ENCODE measurements around the gene MDFIC. TPM values are rescaled to one million over a fixed set of nuclear protein-coding genes. Genes with fewer than 3 reads are reported as not detected.

The MDFIC gene
- total RNA-seq, 1 donor from 2014 or later, result 81.9 TPM

- intact Hi-C loops (cut with micrococcal nuclease), result no loop called here
These were observed 111.1 kb downstream of the MDFIC start for GRCh38 chr7:115032715-115033703.

DNA sequence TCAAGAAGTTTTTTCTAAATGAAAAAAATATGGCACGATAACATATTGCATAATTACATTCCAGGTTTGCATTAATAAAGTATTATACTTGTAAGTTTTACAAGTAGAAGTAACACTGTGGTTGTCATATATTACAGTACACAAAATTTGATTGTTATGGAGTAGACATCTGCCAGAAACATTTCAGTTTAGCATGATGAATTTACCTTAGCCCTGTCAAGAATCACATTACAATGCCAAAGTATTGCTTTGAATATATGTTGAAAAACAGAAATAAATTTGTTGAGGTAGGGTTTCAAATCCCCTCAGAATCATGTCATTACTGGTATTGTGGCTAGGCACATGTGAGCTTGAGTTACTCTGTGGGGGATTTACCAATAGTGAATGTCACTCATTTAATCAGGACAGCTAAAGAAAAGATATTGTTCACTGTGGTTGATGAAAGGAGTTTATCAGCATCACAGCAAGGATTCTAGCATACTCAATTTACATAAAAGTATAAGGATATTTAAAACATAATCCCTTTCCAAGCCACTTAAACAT lies 112.1 kb downstream of the MDFIC start:
- intact Hi-C loops (cut with micrococcal nuclease), result no loop called here

GRCh38 chr7:115034515-115034914 lies 112.6 kb downstream of the MDFIC start:
- intact Hi-C loops (cut with micrococcal nuclease), result no loop called here

GRCh38 chr7:115037128-115037802 lies 115.4 kb downstream of the MDFIC start:
- intact Hi-C loops (cut with micrococcal nuclease), result loop anchor here (2.0 kb wide), 1 partner anchor 14 kb away; no protein-coding TSS in a partner anchor

DNA sequence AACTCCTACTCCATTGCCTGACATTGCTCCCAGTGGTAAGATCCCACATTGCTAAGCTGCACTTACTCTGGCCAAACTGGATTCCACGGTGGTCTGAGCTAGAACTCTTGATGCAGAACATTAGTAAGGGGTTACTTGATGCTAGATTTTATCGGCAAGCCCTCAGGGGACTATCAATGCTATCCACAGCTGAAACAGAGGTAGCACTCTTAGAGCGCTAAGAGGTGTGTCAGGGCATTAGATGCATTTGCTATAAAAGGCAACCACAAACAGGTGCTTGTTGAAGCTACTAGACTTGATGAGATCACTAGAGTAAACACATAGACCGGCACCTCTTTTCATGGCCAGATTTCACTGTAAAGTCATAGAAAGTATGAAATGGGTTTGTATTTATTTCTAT lies 116.3 kb downstream of the MDFIC start:
- intact Hi-C loops (cut with micrococcal nuclease), result no loop called here

DNA sequence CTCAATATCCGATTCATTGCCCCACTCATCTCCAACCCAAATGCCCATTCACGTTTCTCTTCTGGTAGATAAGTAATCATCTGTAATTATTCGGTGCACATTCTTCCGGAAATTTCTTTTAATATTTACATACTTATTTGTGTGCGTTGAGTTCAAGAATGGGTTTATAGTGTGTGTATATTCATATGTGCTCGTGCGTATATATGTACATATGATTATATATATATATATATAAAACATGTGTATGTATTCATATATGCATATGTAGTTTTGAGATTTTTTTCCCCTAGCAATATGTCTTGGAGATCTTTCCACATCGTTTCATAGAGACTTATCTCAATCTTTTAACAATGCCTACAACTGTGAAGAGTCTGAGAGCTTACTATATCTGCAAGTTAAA lies 118.2 kb downstream of the MDFIC start:
- intact Hi-C loops (cut with micrococcal nuclease), result no loop called here

- intact Hi-C loops (cut with micrococcal nuclease), result no loop called here
These were observed 118.6 kb downstream of the MDFIC start for GRCh38 chr7:115040495-115040894.

DNA sequence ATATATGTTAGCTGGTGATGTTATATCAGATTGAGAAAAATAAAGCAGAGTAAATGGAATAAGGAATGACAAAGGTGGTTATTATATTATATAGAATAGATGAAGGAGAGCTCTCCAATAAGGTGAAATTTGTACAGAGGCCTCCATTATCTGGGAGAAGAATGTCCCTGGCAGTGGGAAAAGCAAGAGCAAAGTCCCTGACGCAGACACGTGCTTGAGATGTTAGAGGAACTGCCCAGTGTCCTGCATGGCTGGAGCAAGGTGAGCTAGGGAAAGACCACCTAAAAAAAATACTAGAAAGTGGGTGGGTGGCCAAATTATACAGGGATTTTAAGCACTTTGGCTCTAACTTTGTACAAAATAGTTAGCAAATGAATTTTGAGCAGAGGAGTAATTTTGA lies 120.7 kb downstream of the MDFIC start:
- intact Hi-C loops (cut with micrococcal nuclease), result no loop called here

DNA sequence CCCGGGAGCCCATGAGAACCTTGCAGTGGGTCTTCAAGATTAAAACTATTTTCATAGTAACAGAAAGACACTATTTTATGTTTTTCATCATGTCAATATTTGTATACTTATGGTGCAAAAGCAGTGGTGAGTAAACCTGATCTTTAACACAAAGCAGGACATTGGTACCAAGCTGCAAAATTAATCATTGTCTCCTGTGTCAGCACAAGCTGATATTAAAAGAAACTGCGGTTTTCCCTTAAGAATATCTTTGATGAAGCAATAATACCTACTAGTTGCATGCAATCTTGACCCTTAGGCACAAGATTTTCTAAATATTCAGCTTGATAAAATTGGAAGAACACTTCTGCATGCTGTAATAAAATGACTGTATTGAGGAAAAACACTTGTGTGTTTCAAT lies 121.7 kb downstream of the MDFIC start:
- intact Hi-C loops (cut with micrococcal nuclease), result no loop called here

- intact Hi-C loops (cut with micrococcal nuclease), result no loop called here
These were observed 122.3 kb downstream of the MDFIC start for GRCh38 chr7:115044224-115044623.

DNA sequence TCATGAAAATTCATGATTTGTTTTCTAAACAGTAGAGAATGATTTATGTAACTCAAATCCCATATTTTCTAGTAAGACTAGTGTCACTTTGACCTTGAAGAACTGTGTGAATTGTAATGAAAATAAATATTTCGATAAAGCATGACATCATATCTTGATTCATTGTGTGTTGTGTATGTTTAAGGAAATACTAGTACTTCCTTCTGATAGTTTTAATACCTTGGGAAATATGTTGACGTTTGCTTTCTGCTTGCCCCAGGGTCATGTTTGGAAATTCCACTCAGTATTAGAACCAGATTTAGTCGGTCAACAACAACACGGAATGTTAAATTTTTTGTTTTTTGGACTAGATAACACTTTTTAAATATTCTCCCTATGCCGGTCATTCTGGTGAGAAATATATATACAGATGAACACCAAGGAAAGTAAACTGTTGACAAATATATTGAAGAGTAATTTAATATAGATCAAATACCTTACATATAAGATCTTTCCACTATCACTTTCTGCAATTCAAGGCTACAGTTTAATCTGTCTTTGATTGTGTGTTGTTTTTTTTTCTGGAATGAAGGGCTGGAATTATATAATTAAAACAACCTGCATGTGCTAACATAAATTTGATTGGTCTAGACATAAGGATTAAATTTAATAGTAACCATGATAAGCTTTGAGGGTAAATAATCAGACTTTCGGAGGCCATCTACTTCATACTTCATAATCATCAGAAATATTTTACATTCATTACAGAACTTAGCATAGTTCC lies 126.2 kb downstream of the MDFIC start:
- intact Hi-C loops (cut with micrococcal nuclease), result no loop called here

GRCh38 chr7:115052706-115053105 lies 130.8 kb downstream of the MDFIC start:
- intact Hi-C loops (cut with micrococcal nuclease), result no loop called here

DNA sequence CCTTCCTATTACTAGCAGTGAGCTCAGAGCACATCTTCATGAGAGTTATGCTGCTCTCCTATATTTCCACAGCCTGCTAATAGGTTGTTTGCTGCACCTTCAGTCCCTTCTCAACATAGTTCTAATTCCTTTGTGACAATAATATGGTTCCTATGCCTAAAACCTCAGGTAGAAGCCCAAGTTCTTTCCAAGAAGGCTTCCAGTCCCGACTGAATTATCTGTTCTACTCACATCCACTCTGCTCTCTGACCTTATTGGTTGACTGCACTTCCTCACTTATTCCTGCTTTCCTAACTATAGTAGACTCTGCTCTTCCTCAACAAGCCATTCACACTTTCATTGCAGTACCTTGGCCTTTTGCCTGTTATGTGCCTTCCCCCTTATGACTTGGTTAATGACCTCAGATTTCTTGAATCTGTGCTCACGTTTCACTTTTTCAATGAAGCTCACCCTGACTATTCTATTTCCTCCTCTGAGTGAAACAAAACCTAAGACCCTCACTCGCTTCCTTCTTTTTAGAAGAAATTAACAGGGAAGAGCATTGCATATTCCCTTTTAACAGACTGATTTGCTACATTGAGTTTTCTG lies 132.7 kb downstream of the MDFIC start:
- intact Hi-C loops (cut with micrococcal nuclease), result no loop called here

DNA sequence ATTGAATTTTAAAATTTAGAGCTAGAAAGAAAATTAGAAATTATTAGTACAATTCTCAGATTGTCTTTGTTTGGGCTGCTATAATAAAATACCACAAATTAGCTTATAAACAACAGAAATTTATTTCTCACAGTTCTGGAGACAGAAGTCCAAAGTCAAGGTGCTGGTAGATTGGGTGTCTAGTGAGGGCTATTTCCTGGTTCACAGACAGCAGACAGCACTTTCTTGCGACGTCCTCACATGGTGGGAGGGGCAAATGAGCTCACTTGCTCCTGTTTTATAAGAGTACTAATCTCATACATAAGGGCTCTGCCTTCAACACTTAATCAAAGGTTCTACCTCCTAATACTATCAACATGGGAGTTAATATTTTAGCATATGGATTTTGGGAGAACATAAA lies 134.1 kb downstream of the MDFIC start:
- intact Hi-C loops (cut with micrococcal nuclease), result no loop called here

DNA sequence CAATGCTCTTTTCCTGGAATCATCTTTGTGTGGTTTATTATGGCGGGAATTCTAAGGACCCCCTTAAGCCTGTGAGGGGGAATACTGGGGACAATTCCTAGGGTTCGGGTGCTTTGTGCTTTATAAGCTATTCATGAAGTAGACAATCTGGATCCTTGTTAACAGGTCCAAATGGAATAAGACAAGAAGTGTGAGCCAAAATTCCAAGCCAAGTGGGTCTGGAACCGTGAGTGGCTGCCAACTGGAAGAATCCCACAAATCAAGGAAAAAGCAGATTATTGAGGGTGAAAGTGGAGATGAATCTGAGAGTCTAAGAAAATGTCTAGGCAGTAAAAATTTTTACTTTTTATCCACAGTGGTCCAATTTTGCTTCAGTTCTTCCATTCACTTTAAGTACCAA lies 136.8 kb downstream of the MDFIC start:
- intact Hi-C loops (cut with micrococcal nuclease), result no loop called here

DNA sequence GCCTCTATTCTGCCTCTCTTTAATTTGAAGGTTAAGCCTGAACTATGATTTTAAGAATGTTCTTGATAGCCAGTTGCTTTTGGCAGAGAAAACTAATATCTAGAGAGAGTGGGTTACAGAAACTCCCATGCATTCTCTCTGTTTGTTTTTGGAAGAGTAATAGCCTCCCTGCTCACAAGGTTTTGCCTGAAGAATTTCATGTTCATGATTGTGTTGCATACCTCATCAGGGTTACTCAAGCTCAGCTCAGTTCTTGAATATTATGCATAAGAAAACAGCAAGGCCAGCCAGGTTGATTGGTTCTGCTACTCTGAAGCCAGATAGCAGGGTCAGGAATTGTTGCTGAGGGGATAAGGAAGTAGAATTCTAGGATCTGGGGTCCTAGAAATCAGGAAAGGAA lies 137.4 kb downstream of the MDFIC start:
- intact Hi-C loops (cut with micrococcal nuclease), result no loop called here

DNA sequence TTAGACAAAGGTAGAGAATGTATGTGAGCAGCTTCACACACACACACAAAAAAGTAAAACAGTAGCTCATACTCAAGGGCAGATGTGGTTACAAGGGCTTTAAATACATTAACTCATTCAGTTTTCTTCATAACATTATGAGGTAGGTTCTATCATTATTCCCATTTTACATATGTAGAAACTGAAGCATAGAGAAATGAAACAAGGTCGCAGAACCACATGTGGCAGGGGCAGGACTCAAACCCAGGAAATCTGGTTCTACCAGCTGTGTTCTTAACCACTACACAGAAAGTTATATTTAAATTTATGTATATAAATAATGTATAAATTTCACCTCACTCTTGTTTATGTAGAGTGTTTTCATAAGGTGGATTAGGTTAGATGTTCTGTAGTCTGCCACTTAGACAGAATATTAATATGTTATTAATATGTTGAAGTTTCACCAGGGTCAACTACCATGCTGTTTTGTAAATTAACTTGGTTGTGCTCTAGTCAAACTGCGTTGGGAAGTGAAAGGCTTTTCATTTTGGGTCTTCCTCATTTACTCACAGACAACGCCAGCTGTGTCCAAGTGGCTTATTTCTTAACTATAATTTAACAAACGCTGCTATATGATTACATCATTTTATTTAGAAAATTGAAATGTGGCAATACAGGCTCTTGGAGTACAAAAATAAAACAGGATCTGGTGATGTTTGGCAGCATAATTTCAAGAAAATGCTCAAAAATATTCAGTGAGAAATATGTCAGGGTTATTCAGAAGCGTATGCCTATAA lies 138.4 kb downstream of the MDFIC start:
- intact Hi-C loops (cut with micrococcal nuclease), result no loop called here

- intact Hi-C loops (cut with micrococcal nuclease), result no loop called here
These were observed 144.2 kb downstream of the MDFIC start for GRCh38 chr7:115066050-115066449.

- intact Hi-C loops (cut with micrococcal nuclease), result no loop called here
These were observed 144.7 kb downstream of the MDFIC start for GRCh38 chr7:115066634-115067033.

DNA sequence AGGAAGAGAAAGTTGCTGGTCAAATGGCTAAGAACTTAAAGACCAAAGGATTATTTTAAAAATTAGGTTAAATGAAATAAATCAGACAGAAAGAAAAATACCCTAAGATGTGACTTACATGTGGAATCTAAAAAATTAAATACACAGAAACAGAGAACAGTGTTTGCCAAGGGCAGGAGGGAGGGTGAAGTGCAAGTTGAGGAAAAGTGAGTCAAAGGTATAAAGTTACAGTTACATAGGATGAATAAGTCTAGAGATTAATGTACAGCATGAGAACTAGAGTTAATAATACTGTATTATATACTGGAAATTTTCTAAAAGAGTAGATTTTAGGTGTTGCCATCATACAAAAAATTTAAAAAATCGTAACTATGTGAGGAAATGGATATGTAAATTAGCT lies 146.3 kb downstream of the MDFIC start:
- intact Hi-C loops (cut with micrococcal nuclease), result no loop called here

Data from T-helper 1 cell treated with Interleukin-12 subunit alpha and Interleukin-12 subunit beta and Interleukin-4 antibody, amounts not matched to agents 30 ng/mL and 1 ng/mL, for 36 hours (primary cell).